Activated CD4-positive, alpha-beta memory T cell treated with anti-CD3 and anti-CD28 coated beads, Interleukin-2, amount 10 ng/mL, durations not matched to agents 7 days and 5 days (primary cell): Measurements from ENCODE around the gene TPK1. TPM values are rescaled to one million over a fixed set of nuclear protein-coding genes. Genes with fewer than 3 reads are reported as not detected.
"Not testable (repeated sequence)": the region's sequence is repeated elsewhere in the genome, so short reads cannot be mapped to it uniquely, and the experiment has no call there.

Experiments used
- CTCF ChIA-PET: fragments of 350-600 bp; sonication (Branson Sonifier 250); formaldehyde crosslinking; loops from one replicate; lab custom pipeline; 2021; ENCODE audit warnings: antibody characterized with exemption, inconsistent platforms; lab: Charles Lee
- POLR2A ChIA-PET: fragments of 350-600 bp; sonication (Branson Sonifier 250); formaldehyde crosslinking; loops from one replicate; lab custom pipeline; 2021; ENCODE audit warnings: antibody characterized with exemption; lab: Charles Lee
- DNase-seq: peaks from one replicate; pipeline ENCODE4 v3.0.0-alpha.2; 2020
- H3K27ac Mint-ChIP-seq: one replicate; pipeline ENCODE4 v1.8.0; 2021; ENCODE audit warnings: mild to moderate bottlenecking, mixed read lengths
- H3K27me3 Mint-ChIP-seq: one replicate; pipeline ENCODE4 v1.8.0; 2021; ENCODE audit warnings: mixed read lengths
- H3K36me3 Mint-ChIP-seq: one replicate; pipeline ENCODE4 v1.8.0; 2021; ENCODE audit warnings: low read depth, mixed read lengths
- H3K4me1 Mint-ChIP-seq: one replicate; pipeline ENCODE4 v1.8.0; 2021; ENCODE audit warnings: mixed read lengths
- H3K4me3 Mint-ChIP-seq: one replicate; pipeline ENCODE4 v1.8.0; 2021; ENCODE audit warnings: mild to moderate bottlenecking, mixed read lengths
- H3K9me3 Mint-ChIP-seq: one replicate; pipeline ENCODE4 v1.8.0; 2021; ENCODE audit warnings: mixed read lengths
- total RNA-seq, 2 experiments: library from RNA; stranded (reverse); gene quantifications; one replicate each; pipeline ENCODE4 v1.2.3, GENCODE V29; 2021

Gene TPK1
- total RNA-seq, 2 experiments from 2014 or later = 16.7 to 18.5 TPM

GRCh38 chr7:144629598-144629997 is 206.3 kb downstream of the TPK1 start:
- Mint-ChIP-seq H3K27ac (no peak overlapping the region), H3K27me3 (no peaks in the 10 kb centered on the region), H3K4me3 (no peak overlapping the region), H3K9me3 (peaks cover 1% of the 10 kb centered on the region), H3K36me3 (no peaks in the 10 kb centered on the region), H3K4me1 (no peaks in the 10 kb centered on the region)
- ChIA-PET CTCF (no interaction called here), POLR2A (no interaction called here)
- DNase-seq = no peak

- POLR2A ChIA-PET = no interaction called here
- no peaks in the 10 kb centered on the region for H3K36me3 Mint-ChIP-seq
- CTCF ChIA-PET = no interaction called here
- H3K9me3 Mint-ChIP-seq = peaks cover 1% of the 10 kb centered on the region
- DNase-seq = no peak
- H3K27me3 Mint-ChIP-seq = no peaks in the 10 kb centered on the region
- H3K4me1 Mint-ChIP-seq = no peaks in the 10 kb centered on the region
- H3K4me3 Mint-ChIP-seq = no peak overlapping the region
- no peak overlapping the region for H3K27ac Mint-ChIP-seq
Measured at GRCh38 chr7:144629011-144629410, 206.8 kb downstream of the TPK1 start.

- Mint-ChIP-seq H3K27me3 (no peaks in the 10 kb centered on the region), H3K36me3 (no peaks in the 10 kb centered on the region), H3K9me3 (peaks cover 1% of the 10 kb centered on the region), H3K27ac (no peak overlapping the region), H3K4me3 (no peak overlapping the region), H3K4me1 (no peaks in the 10 kb centered on the region)
- DNase-seq = no peak
- ChIA-PET CTCF (no interaction called here), POLR2A (no interaction called here)
Measured at GRCh38 chr7:144628176-144628575, 207.7 kb downstream of the TPK1 start.

- DNase-seq = no peak
- peaks cover 11% of the 10 kb centered on the region for H3K9me3 Mint-ChIP-seq
- CTCF ChIA-PET = no interaction called here
- peaks cover 5% of the 10 kb centered on the region for H3K36me3 Mint-ChIP-seq
- H3K4me3 Mint-ChIP-seq = no peak overlapping the region
- no peak overlapping the region for H3K27ac Mint-ChIP-seq
- H3K4me1 Mint-ChIP-seq = no peaks in the 10 kb centered on the region
- POLR2A ChIA-PET = interaction anchor here (0.7 kb wide), 1 partner anchor 24 kb away, joined by 3 read pairs; no protein-coding TSS in a partner anchor
- H3K27me3 Mint-ChIP-seq = no peaks in the 10 kb centered on the region
Measured at GRCh38 chr7:144622745-144623144, 213.1 kb downstream of the TPK1 start.

GRCh38 chr7:144606261-144606660 is 229.6 kb downstream of the TPK1 start:
- Mint-ChIP-seq H3K27ac (no peak overlapping the region), H3K36me3 (no peaks in the 10 kb centered on the region), H3K27me3 (no peaks in the 10 kb centered on the region), H3K4me1 (no peaks in the 10 kb centered on the region), H3K4me3 (no peak overlapping the region), H3K9me3 (no peaks in the 10 kb centered on the region)
- no peak for DNase-seq
- CTCF ChIA-PET = no interaction called here
- POLR2A ChIA-PET = no interaction called here

GRCh38 chr7:144596953-144597352 is 238.9 kb downstream of the TPK1 start:
- H3K4me1 Mint-ChIP-seq = no peaks in the 10 kb centered on the region
- no peak overlapping the region for H3K4me3 Mint-ChIP-seq
- peaks cover 15% of the 10 kb centered on the region for H3K9me3 Mint-ChIP-seq
- H3K27ac Mint-ChIP-seq = no peak overlapping the region
- H3K36me3 Mint-ChIP-seq = peaks cover 5% of the 10 kb centered on the region
- POLR2A ChIA-PET = no interaction called here
- no peak for DNase-seq
- H3K27me3 Mint-ChIP-seq = no peaks in the 10 kb centered on the region
- CTCF ChIA-PET = no interaction called here

GRCh38 chr7:144594580-144594979 is 241.3 kb downstream of the TPK1 start:
- H3K4me1 Mint-ChIP-seq = no peaks in the 10 kb centered on the region
- DNase-seq = no peak
- peaks cover 5% of the 10 kb centered on the region for H3K36me3 Mint-ChIP-seq
- H3K27ac Mint-ChIP-seq = no peak overlapping the region
- H3K27me3 Mint-ChIP-seq = no peaks in the 10 kb centered on the region
- no peak overlapping the region for H3K4me3 Mint-ChIP-seq
- ChIA-PET CTCF (no interaction called here), POLR2A (no interaction called here)
- peaks cover 15% of the 10 kb centered on the region for H3K9me3 Mint-ChIP-seq

- Mint-ChIP-seq H3K36me3 (no peaks in the 10 kb centered on the region), H3K27ac (no peak overlapping the region)
- CTCF ChIA-PET = no interaction called here
Measured at GRCh38 chr7:144588559-144589051, 247.2 kb downstream of the TPK1 start.

GRCh38 chr7:144587701-144588100 is 248.2 kb downstream of the TPK1 start:
- Mint-ChIP-seq H3K4me3 (no peak overlapping the region), H3K36me3 (no peaks in the 10 kb centered on the region), H3K27ac (no peak overlapping the region), H3K4me1 (no peaks in the 10 kb centered on the region), H3K9me3 (no peaks in the 10 kb centered on the region), H3K27me3 (no peaks in the 10 kb centered on the region)
- ChIA-PET POLR2A (no interaction called here), CTCF (no interaction called here)
- no peak for DNase-seq

More at GRCh38 chr7:144588559-144589051, 247.2 kb downstream of the TPK1 start:
- H3K4me3 Mint-ChIP-seq = no peak overlapping the region
- POLR2A ChIA-PET = no interaction called here
- peaks cover 3% of the 10 kb centered on the region for H3K9me3 Mint-ChIP-seq
- no peak for DNase-seq
- no peaks in the 10 kb centered on the region for H3K27me3 Mint-ChIP-seq
- H3K4me1 Mint-ChIP-seq = no peaks in the 10 kb centered on the region

GRCh38 chr7:144584726-144585125 is 251.1 kb downstream of the TPK1 start:
- ChIA-PET POLR2A (no interaction called here), CTCF (no interaction called here)
- Mint-ChIP-seq H3K4me1 (no peaks in the 10 kb centered on the region), H3K27me3 (no peaks in the 10 kb centered on the region), H3K27ac (no peak overlapping the region), H3K4me3 (no peak overlapping the region), H3K9me3 (no peaks in the 10 kb centered on the region), H3K36me3 (no peaks in the 10 kb centered on the region)
- no peak for DNase-seq

- H3K4me3 Mint-ChIP-seq = no peak overlapping the region
- H3K27ac Mint-ChIP-seq = no peak overlapping the region
- no peak for DNase-seq
- H3K4me1 Mint-ChIP-seq = no peaks in the 10 kb centered on the region
- CTCF ChIA-PET = interaction anchor here (0.7 kb wide), 1 partner anchor 65 kb away, joined by 3 read pairs; no protein-coding TSS in a partner anchor
- H3K36me3 Mint-ChIP-seq = no peaks in the 10 kb centered on the region
- no peaks in the 10 kb centered on the region for H3K9me3 Mint-ChIP-seq
- POLR2A ChIA-PET = no interaction called here
- H3K27me3 Mint-ChIP-seq = no peaks in the 10 kb centered on the region
Measured at GRCh38 chr7:144579687-144580086, 256.2 kb downstream of the TPK1 start.

GRCh38 chr7:144575456-144575855 is 260.4 kb downstream of the TPK1 start:
- no peak for DNase-seq
- Mint-ChIP-seq H3K4me1 (no peaks in the 10 kb centered on the region), H3K9me3 (no peaks in the 10 kb centered on the region), H3K36me3 (no peaks in the 10 kb centered on the region), H3K4me3 (no peak overlapping the region), H3K27ac (no peak overlapping the region), H3K27me3 (no peaks in the 10 kb centered on the region)
- POLR2A ChIA-PET = no interaction called here
- CTCF ChIA-PET = no interaction called here

GRCh38 chr7:144574753-144575152 is 261.1 kb downstream of the TPK1 start:
- POLR2A ChIA-PET, H3K27me3 Mint-ChIP-seq, H3K4me3 Mint-ChIP-seq, DNase-seq, H3K9me3 Mint-ChIP-seq, H3K36me3 Mint-ChIP-seq, H3K27ac Mint-ChIP-seq, CTCF ChIA-PET, H3K4me1 Mint-ChIP-seq: not testable (repeated sequence)

- H3K27ac Mint-ChIP-seq = no peak overlapping the region
- no peaks in the 10 kb centered on the region for H3K27me3 Mint-ChIP-seq
- H3K36me3 Mint-ChIP-seq = no peaks in the 10 kb centered on the region
- ChIA-PET POLR2A (no interaction called here), CTCF (no interaction called here)
- DNase-seq = no peak
- peaks cover 2% of the 10 kb centered on the region for H3K9me3 Mint-ChIP-seq
- no peaks in the 10 kb centered on the region for H3K4me1 Mint-ChIP-seq
- no peak overlapping the region for H3K4me3 Mint-ChIP-seq
Measured at GRCh38 chr7:144568233-144568632, 267.6 kb downstream of the TPK1 start.
